Ovary (tissue), 9 donors: ENCODE measurements around the gene VASP. TPM values are rescaled to one million over a fixed set of nuclear protein-coding genes. Genes with fewer than 3 reads are reported as not detected.

Source experiments
- DNase-seq, 5 donors: peaks; one replicate each; pipeline ENCODE4 v3.0.0-alpha.2; 2019 to 2020
- H3K27ac ChIP-seq, 2 donors: fragments of 200-600 bp; one replicate each; pipeline versions ENCODE4 v1.5.1 to v1.8.0; 2019 to 2022
- H3K27me3 ChIP-seq: fragments of 200-600 bp; one replicate; pipeline ENCODE4 v1.8.0; 2022
- H3K36me3 ChIP-seq: fragments of 200-600 bp; sonication (generic); one replicate; pipeline ENCODE4 v1.5.1; 2019
- H3K4me1 ChIP-seq: one replicate; pipeline ENCODE4 v1.8.1; 2013; ENCODE audit warnings: mild to moderate bottlenecking, moderate library complexity; ENCODE audit not compliant: insufficient read depth
- H3K4me3 ChIP-seq: fragments of 200-600 bp; sonication (generic); one replicate; pipeline ENCODE4 v1.5.1; 2017
- H3K9me3 ChIP-seq, 2 donors: fragments of 200-600 bp in 1 of 2; sonication (generic) in 1 of 2; one replicate each; pipeline versions ENCODE4 v1.5.1 to v1.8.1; 2013 to 2019; ENCODE audit warnings: mild to moderate bottlenecking in 1 of 2, moderate library complexity in 1 of 2
- EP300 ChIP-seq: sonication (generic); formaldehyde crosslinking; IDR thresholded peaks from one replicate; pipeline ENCODE4 v1.6.1; 2017; ENCODE audit warnings: antibody characterized with exemption
- POLR2A ChIP-seq: fragments of 450-650 bp; IDR thresholded peaks from one replicate; pipeline ENCODE4 v1.6.1; 2017; ENCODE audit warnings: antibody characterized with exemption, mild to moderate bottlenecking, moderate library complexity
- WGBS, 3 donors: extraction: QIAGEN DNeasy Blood & Tissue Kit in 1 of 3; methylation state at CpG; one replicate each; pipeline versions ENCODE4 v1.1.5 to v1.1.7; 2013 to 2017; 5-methylcytosine and 5-hydroxymethylcytosine counted together
- intact Hi-C, 4 donors: fragments of 100-400 bp; cut with DNase I; formaldehyde crosslinking; loops; one replicate each; pipeline versions ENCODE4 v1.11.0 to v1.15.1; 2022 to 2023
- polyA plus RNA-seq, 2 donors: library from polyadenylated mRNA; stranded (reverse); fragments of 200-250 nt in 1 of 2; fragments of 350-450 nt in 1 of 2; fragmentation: Illumina TruSeq in 1 of 2; extraction: RNeasy Lipid Tissue Mini Kit (QIAGEN cat#74804) in 1 of 2; gene quantifications; one replicate each; pipeline ENCODE4 v1.2.3, GENCODE V29; 2013 to 2014
- total RNA-seq, 7 donors: library from RNA; depleted of rRNA in 2 of 7; stranded (reverse); fragments of >200 nt in 2 of 7; fragmentation: NEBNext Ultra II Directional in 3 of 7; extraction: Animal tissue kit (Norgen Biotek cat#: 25700) in 3 of 7; gene quantifications; one replicate each; pipeline versions ENCODE4 v1.1.0 to v1.2.4, GENCODE V29; 2016 to 2023
- TF ChIP-seq, protein P1 (sequence below), 3 donors: fragments of 450-650 bp in 2 of 3; fragments of 200-600 bp in 1 of 3; IDR thresholded peaks; one replicate each; pipeline versions ENCODE4 v1.5.1 to v1.8.0; 2016 to 2022; ENCODE audit warnings: antibody characterized with exemption in 3 of 3, mild to moderate bottlenecking in 1 of 3
- donor health status: DM: no; HTN: no; CAD: no; lungs with moderate emphysema.
- donor health status: DM: no; HTN: no; CAD: no.
- donor health status: Bipolar disorder and iron deficiency.
- donor health status: DM: yes; HTN: yes; CAD: no.
- donor health status: DM: no; HTN: no; CAD: no.
- donor health status: DM: yes; HTN: yes; CAD: no.

The VASP gene
- total and polyA plus RNA-seq, 9 donors = 15.7 to 83.2 (median 49.0) TPM

DNA sequence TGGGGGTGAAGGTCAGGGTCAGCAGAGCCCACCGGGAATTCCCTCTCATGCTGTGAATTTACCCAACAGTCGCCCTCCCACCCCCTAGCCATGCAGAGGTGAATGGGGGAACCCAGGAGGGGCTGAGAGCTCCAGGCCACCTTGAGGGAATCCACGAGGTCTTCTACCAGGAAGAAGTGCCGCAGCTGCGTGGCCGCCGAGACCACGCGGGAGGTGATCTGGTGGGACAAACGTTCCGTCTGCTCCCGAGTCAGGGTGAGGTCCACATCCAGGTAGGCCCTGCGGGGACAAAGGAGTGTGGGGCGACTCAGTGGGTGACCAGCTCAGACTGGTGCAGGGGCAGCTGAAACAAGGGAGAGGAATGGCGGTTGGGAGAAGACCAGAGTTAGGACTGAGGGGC, 18.6 kb upstream of the VASP start:
- Histone ChIP-seq H3K4me1 (peaks cover 2% of the 10 kb centered on the region), H3K27me3 (no peaks in the 10 kb centered on the region), H3K4me3 (no peak overlapping the region), H3K27ac (no peak overlapping the region), H3K36me3 (no peaks in the 10 kb centered on the region), H3K9me3 (no peaks in the 10 kb centered on the region)
- TF ChIP-seq, protein P1, sequence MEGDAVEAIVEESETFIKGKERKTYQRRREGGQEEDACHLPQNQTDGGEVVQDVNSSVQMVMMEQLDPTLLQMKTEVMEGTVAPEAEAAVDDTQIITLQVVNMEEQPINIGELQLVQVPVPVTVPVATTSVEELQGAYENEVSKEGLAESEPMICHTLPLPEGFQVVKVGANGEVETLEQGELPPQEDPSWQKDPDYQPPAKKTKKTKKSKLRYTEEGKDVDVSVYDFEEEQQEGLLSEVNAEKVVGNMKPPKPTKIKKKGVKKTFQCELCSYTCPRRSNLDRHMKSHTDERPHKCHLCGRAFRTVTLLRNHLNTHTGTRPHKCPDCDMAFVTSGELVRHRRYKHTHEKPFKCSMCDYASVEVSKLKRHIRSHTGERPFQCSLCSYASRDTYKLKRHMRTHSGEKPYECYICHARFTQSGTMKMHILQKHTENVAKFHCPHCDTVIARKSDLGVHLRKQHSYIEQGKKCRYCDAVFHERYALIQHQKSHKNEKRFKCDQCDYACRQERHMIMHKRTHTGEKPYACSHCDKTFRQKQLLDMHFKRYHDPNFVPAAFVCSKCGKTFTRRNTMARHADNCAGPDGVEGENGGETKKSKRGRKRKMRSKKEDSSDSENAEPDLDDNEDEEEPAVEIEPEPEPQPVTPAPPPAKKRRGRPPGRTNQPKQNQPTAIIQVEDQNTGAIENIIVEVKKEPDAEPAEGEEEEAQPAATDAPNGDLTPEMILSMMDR (IDR thresholded peaks at IDR 0.05) = no peak
- TF ChIP-seq EP300 = no peak
- TF ChIP-seq POLR2A = no peak
- WGBS, 3 donors = 83 to 89% (median 84%) methylated on average over 15 of the region's 15 CpGs
- intact Hi-C loops = loop anchor here in 1 of 4 donors (5.0 kb wide), 1 partner anchor 61 kb away; no protein-coding TSS in a partner anchor
- DNase-seq = peak in 1 of 5 donors; percentile 20

DNA sequence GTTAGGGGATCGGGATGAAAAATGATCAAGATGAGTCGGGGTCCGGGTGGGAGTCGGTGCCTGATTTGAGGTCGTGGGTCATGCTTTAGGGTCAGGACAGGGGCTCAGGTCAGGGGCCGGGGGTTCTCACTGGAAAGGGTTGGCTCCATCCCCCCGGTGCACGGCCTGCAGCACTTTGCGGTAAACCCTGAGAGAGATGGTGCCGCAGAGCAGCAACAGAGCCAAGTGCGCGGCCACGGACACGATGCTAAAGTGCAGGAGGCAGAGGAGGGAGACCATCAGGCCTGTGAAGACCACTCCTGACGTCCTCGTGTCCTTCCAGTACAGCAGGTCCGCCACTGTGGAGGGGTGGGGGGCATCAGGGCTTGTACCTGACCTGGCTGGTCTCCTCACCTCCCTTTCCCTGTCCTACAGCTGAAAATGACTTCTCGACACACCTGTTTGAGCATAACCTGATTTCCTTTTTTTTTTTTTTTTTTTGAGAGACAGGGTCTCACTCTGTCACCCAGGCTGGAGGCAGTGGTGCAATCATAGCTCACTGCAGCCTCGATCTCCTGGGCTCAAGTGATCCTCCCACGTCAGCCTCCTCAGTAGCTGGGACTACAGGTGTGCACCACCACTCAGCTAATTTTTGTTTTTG, 17.9 kb upstream of the VASP start:
- 84 to 90% (median 86%) methylated on average over 20 of the region's 20 CpGs for WGBS, 3 donors
- no peak overlapping the region for H3K4me3 ChIP-seq
- H3K27me3 ChIP-seq = no peaks in the 10 kb centered on the region
- DNase-seq = peak in 1 of 5 donors; percentile 19
- H3K4me1 ChIP-seq = peaks cover 2% of the 10 kb centered on the region
- intact Hi-C loops = loop anchor here in 1 of 4 donors (5.0 kb wide), 1 partner anchor 62 kb away; no protein-coding TSS in a partner anchor
- no peak overlapping the region for H3K27ac ChIP-seq
- no peak for TF ChIP-seq POLR2A
- no peak for TF ChIP-seq EP300
- TF ChIP-seq, protein P1 (IDR thresholded peaks at IDR 0.05) = no peak
- no peaks in the 10 kb centered on the region for H3K36me3 ChIP-seq
- no peaks in the 10 kb centered on the region for H3K9me3 ChIP-seq

DNA sequence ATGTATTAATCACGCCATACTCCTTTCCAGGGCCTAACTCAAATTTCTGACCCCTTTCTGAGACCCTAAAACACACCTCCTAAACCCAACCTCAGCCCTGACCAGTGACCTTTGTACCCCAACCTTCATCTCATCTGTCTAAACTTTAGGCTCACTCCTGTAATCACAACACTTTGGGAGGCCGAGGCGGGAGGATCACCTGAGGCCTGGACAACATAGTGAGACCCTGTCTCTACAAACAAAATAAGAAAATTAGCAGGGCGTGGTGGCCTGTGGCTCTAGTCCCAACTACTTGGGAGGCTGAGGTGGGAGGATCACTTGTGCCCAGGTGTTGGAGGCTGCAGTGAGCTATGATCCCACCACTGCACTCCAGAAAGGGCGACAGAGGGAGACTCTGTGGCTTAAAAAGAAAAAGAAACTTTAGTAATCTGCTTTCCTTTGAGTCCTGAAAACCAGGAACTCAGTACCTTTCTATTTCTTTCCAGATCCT, 15.1 kb upstream of the VASP start:
- no peak for DNase-seq
- intact Hi-C loops = no loop called here
- H3K27me3 ChIP-seq = peaks cover 3% of the 10 kb centered on the region
- WGBS, 3 donors = 90 to 97% (median 92%) methylated on average over 5 of the region's 5 CpGs
- TF ChIP-seq POLR2A = no peak
- no peaks in the 10 kb centered on the region for H3K36me3 ChIP-seq
- H3K4me1 ChIP-seq = peaks cover 8% of the 10 kb centered on the region
- H3K9me3 ChIP-seq = no peaks in the 10 kb centered on the region
- no peak overlapping the region for H3K4me3 ChIP-seq
- no peak overlapping the region for H3K27ac ChIP-seq

DNA sequence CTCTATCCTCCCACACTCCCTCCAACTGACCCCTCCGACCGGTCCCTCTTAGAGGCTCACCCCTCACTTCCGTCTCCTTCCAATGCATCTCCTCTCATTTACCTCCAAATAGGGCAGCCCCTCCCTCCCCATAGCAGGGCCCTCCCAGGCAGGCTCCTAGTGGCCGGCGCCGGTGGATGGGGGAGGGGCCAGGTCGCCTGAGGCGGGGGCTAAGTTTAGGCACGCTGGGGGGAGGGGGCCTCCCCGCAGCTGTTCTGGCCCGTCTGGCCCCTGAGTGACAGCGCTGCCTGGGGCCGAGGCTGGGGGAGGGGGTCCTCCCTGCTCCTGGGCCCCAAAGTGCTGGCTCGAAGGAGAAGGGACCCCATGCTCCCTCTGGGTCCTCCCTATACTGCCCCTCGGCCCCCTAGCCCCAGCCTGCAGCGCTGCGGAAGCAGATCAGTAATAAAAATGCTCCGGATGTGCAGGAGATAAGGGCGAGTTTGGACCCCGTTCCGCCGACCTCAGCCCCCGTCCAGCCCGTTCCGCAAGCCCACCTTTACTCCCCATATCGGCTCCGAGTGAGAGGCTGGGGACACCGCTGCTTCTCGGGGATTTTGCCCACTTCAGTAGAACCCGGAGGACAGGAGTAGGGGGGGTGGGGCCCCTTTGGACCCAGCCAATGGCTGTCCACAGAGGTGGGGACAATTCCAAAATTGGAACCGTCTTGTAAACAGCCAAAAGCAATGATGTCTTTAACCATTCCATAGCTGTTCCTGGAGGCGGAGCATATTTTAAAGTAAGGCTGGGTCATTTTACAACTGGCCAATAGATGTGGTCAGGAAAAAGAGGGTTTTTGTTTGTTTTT, 14.4 kb upstream of the VASP start:
- peak overlapping the region; percentile 46 for H3K4me3 ChIP-seq
- TF ChIP-seq, protein P1 (IDR thresholded peaks at IDR 0.05) = no peak
- TF ChIP-seq POLR2A (no peak), EP300 (no peak)
- peaks cover 8% of the 10 kb centered on the region for H3K4me1 ChIP-seq
- H3K27ac ChIP-seq = no peak overlapping the region
- no peaks in the 10 kb centered on the region for H3K9me3 ChIP-seq
- intact Hi-C loops = no loop called here
- WGBS, 3 donors = 8 to 10% (median 9%) methylated on average over 27 to 32 of the region's 32 CpGs
- no peak for DNase-seq
- H3K27me3 ChIP-seq = peaks cover 3% of the 10 kb centered on the region
- H3K36me3 ChIP-seq = no peaks in the 10 kb centered on the region
